Osteocyte (in vitro differentiated cells): Measurements from ENCODE around the gene ATG2B. TPM values are rescaled to one million over a fixed set of nuclear protein-coding genes. Genes with fewer than 3 reads are reported as not detected.

Experiments used
- DNase-seq: peaks from one replicate; pipeline ENCODE4 v3.0.0; 2021; ENCODE audit warnings: mixed read lengths; ENCODE audit not compliant: unreplicated experiment; ENCODE audit errors: extremely low spot score
- H3K27ac Mint-ChIP-seq: one replicate; pipeline ENCODE4 v1.8.0; 2021; ENCODE audit warnings: mild to moderate bottlenecking, mixed read lengths; ENCODE audit not compliant: unreplicated experiment
- H3K27me3 Mint-ChIP-seq: one replicate; pipeline ENCODE4 v1.8.0; 2021; ENCODE audit warnings: mixed read lengths; ENCODE audit not compliant: unreplicated experiment
- H3K36me3 Mint-ChIP-seq: one replicate; pipeline ENCODE4 v1.8.0; 2021; ENCODE audit warnings: mixed read lengths; ENCODE audit not compliant: unreplicated experiment
- H3K4me1 Mint-ChIP-seq: one replicate; pipeline ENCODE4 v1.8.0; 2021; ENCODE audit warnings: mixed read lengths; ENCODE audit not compliant: unreplicated experiment
- H3K4me3 Mint-ChIP-seq: one replicate; pipeline ENCODE4 v1.8.0; 2021; ENCODE audit warnings: mild to moderate bottlenecking, moderate library complexity, mixed read lengths; ENCODE audit not compliant: unreplicated experiment
- H3K9me3 Mint-ChIP-seq: one replicate; pipeline ENCODE4 v1.8.0; 2021; ENCODE audit warnings: mixed read lengths; ENCODE audit not compliant: unreplicated experiment
- CTCF ChIP-seq: fragments of 200-600 bp; sonication (generic); IDR thresholded peaks from 2 replicates; pipeline ENCODE4 v1.5.0; 2021; ENCODE audit warnings: antibody characterized with exemption, mild to moderate bottlenecking, moderate library complexity
- total RNA-seq: library from RNA; stranded (reverse); gene quantifications from 2 replicates; pipeline ENCODE4 v1.2.1, GENCODE V29; 2021

The ATG2B gene
- total RNA-seq, 1 donor from 2014 or later, result 26.9 TPM

DNA sequence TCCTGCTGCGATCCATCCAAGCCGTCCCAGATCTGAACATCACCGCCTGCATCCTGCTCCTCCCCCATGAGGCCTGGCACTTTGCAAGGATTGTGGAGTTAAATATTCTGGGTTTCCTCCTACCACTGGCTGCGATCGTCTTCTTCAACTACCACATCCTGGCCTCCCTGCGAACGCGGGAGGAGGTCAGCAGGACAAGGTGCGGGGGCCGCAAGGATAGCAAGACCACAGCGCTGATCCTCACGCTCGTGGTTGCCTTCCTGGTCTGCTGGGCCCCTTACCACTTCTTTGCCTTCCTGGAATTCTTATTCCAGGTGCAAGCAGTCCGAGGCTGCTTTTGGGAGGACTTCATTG is 99.0 kb downstream of the ATG2B start:
- Mint-ChIP-seq H3K36me3 (no peaks in the 10 kb centered on the region), H3K9me3 (peaks cover 4% of the 10 kb centered on the region), H3K4me3 (no peak overlapping the region), H3K4me1 (peaks cover 29% of the 10 kb centered on the region), H3K27me3 (no peaks in the 10 kb centered on the region), H3K27ac (no peak overlapping the region)
- no peak for TF ChIP-seq CTCF
- DNase-seq, result no peak

- H3K36me3 Mint-ChIP-seq, result no peaks in the 10 kb centered on the region
- no peak for TF ChIP-seq CTCF
- H3K9me3 Mint-ChIP-seq, result peaks cover 4% of the 10 kb centered on the region
- H3K27me3 Mint-ChIP-seq, result peaks cover 6% of the 10 kb centered on the region
- H3K27ac Mint-ChIP-seq, result no peak overlapping the region
- DNase-seq, result no peak
- peaks cover 23% of the 10 kb centered on the region for H3K4me1 Mint-ChIP-seq
- no peak overlapping the region for H3K4me3 Mint-ChIP-seq
These were observed 99.6 kb downstream of the ATG2B start for GRCh38 chr14:96263347-96264199.

GRCh38 chr14:96261772-96262655 is 101.1 kb downstream of the ATG2B start:
- peaks cover 11% of the 10 kb centered on the region for H3K27me3 Mint-ChIP-seq
- DNase-seq, result no peak
- no peak overlapping the region for H3K27ac Mint-ChIP-seq
- no peak for TF ChIP-seq CTCF
- peaks cover 4% of the 10 kb centered on the region for H3K9me3 Mint-ChIP-seq
- no peaks in the 10 kb centered on the region for H3K36me3 Mint-ChIP-seq
- no peak overlapping the region for H3K4me3 Mint-ChIP-seq
- H3K4me1 Mint-ChIP-seq, result peaks cover 8% of the 10 kb centered on the region

DNA sequence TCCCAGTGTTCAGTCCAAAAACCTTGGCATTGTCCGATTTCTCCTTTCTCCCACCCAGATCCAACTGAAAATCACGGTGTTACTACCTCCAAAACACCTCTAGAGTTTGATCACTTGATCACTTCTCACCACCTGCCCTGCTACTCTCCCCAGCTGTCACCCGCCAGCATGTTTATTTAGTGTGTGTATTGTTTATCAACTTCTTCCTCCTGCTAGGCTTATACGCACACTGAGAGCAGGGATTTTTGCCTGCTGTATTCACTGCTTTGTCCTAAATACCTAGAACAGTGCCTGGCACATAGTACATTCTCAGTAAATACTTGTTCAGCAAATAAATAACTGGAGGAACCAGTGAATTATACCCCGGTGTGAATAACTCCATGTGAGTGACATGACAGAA is 102.1 kb downstream of the ATG2B start:
- Mint-ChIP-seq H3K36me3 (no peaks in the 10 kb centered on the region), H3K9me3 (peaks cover 4% of the 10 kb centered on the region), H3K4me3 (no peak overlapping the region), H3K27ac (no peak overlapping the region), H3K27me3 (peaks cover 11% of the 10 kb centered on the region), H3K4me1 (peaks cover 3% of the 10 kb centered on the region)
- no peak for DNase-seq
- no peak for TF ChIP-seq CTCF

DNA sequence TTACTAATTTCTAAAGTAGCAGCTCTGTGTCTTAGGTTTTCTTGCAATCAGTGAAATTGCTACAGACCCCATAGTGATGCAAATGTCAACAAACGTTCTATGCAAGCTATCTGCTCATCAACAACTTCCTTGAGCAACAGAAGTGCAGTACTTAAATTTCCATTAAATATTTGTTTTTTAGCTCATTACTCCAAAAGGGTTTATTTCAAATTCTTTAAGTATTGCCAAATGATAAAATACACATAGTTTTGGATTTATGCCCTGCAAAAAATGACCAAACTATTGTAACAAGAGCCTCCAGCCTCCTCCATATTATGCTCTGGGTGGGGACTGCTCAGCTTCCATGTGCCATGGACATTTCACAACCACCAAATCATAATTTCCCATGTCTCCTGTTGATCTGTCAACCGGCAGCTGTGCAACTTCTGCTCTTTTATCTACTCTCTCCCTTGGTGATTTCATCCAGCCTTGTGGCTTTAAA is 102.8 kb downstream of the ATG2B start:
- Mint-ChIP-seq H3K27ac (no peak overlapping the region), H3K36me3 (no peaks in the 10 kb centered on the region), H3K9me3 (peaks cover 4% of the 10 kb centered on the region), H3K4me1 (no peaks in the 10 kb centered on the region), H3K4me3 (no peak overlapping the region), H3K27me3 (peaks cover 11% of the 10 kb centered on the region)
- no peak for TF ChIP-seq CTCF
- no peak for DNase-seq
